GM18526 (cell line): ENCODE data around the gene CELSR1.

Source experiments
- POLR2A ChIP-seq: IDR thresholded peaks from 3 replicates; pipeline ENCODE4 v1.6.1; 2011; ENCODE audit not compliant: insufficient read length; ENCODE audit errors: extremely low read depth

CELSR1 gene

DNA sequence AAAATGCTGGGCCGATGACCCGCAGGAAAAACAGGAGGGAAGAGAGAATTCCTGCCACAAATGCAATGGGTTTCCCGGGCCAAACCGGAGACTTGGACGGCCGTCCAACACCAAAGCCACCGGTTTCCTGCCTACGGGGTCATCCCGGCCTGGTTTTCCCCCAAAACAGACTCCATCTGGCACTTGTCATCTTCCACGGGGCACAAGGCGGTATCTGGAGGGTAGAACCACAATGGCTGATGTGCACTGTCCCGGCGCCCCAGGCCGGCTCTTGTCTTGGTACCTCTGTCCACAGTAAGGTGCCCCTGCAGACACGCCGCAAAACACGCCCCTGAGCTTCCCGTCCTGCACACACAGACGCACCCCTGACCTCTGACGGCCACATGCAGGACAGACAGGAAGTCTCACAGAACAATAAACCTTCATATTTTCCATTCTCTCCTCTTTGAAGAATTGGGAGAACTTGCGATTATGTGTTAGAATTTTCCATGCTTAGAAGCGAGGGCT is 20.1 kb downstream of the CELSR1 start:
- TF ChIP-seq POLR2A = no peak

DNA sequence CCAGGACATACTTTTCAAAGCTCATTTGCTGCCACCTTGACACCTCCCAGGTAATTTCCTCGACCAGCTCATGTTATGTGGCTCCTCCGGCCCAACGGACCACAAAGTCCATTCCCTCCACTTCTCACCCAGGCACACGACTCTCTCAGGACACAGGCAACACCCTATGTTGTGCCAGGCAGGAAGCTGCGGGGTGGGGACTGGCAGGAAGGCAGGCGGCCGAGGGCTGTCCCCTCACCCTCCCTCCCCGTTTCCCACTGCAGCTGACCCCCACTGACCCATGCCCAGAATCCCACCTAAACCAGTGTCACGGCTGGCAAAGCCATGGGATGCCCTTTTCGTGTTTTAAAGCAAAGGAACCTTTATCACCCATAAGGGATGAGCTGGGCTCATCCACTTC is 20.8 kb downstream of the CELSR1 start:
- TF ChIP-seq POLR2A = no peak

- no peak for TF ChIP-seq POLR2A
These were observed 22.0 kb downstream of the CELSR1 start for GRCh38 chr22:46515208-46516111.

GRCh38 chr22:46514592-46515207 is 22.7 kb downstream of the CELSR1 start:
- TF ChIP-seq POLR2A = no peak

- TF ChIP-seq POLR2A = no peak
These were observed 23.4 kb downstream of the CELSR1 start for GRCh38 chr22:46513908-46514550.

GRCh38 chr22:46512683-46513082 is 24.7 kb downstream of the CELSR1 start:
- TF ChIP-seq POLR2A = no peak

- TF ChIP-seq POLR2A = no peak
These were observed 25.4 kb downstream of the CELSR1 start for GRCh38 chr22:46512039-46512370.

DNA sequence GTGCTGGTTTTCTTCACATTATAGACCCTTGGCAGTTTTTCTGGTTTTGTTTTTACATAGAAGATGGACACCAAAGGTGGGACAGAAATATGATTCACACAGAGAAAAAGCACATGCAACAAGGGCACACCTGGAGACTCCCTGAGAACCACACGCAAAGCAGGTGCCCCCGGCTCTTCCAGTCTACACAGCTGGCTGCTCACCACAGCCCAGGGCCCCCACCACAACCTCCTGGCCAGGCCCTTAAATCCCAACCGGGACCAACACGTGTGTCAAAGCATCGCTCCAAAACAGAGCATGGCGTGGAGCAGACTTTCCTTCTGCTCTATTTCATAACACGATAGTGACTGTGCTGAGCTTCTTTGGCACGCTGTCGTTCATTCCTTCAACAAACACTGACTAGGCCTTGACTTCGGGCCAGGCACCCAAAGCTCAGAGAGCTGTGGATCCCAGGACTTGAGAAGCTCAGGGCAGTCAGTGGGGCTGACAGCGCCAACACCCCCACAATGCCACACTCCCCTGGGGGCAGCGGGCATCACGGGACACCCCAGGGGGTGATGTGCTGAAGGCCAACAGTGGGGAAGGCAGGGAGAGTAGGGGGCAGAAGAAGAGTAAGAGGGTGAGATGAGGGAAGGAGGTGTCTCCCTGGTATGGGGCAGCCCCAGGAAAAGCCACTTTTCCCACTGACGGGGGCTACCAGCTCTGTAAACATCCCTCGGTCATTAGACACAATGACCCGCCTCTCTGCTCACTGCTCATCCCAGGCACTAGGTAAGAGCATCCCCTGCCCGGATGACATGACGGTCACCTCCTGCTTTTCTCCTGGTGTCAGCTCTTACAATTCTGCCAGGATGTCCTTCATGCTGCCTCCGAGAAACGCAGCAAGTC is 26.0 kb downstream of the CELSR1 start:
- no peak for TF ChIP-seq POLR2A

DNA sequence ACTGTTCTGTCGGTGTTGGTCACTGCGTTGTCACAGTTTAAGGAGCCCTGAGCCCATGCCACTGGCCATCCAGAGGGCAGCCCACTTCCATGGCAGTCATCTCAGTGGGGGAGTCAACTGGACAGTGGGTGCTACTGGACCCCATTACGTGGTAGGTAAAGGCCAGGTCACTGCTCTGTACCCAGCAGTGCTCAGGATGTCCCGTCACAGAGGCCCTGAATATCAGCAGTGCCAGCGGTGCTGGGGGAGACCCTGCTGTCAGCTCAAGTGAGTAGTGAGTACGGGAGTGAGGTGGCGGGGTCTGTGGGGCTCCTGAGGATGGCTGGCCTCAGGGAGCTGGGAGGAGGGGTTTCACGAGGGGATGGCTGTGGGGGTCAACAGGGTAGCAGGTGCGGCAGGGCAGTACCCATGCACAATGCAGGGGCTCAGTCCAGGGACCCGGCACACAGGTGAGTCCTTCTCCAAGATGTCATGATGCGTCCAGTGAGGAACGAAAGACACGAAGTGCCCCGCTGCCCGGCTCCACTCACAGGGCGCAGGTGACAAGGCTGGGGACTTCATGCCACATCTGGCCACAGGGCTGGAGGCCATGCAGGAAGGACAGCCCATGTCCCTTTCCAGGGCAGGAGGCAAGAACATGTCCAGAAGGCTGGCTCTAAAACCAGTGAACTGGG is 27.9 kb downstream of the CELSR1 start:
- no peak for TF ChIP-seq POLR2A

- no peak for TF ChIP-seq POLR2A
These were observed 28.9 kb downstream of the CELSR1 start for GRCh38 chr22:46508491-46508999.

DNA sequence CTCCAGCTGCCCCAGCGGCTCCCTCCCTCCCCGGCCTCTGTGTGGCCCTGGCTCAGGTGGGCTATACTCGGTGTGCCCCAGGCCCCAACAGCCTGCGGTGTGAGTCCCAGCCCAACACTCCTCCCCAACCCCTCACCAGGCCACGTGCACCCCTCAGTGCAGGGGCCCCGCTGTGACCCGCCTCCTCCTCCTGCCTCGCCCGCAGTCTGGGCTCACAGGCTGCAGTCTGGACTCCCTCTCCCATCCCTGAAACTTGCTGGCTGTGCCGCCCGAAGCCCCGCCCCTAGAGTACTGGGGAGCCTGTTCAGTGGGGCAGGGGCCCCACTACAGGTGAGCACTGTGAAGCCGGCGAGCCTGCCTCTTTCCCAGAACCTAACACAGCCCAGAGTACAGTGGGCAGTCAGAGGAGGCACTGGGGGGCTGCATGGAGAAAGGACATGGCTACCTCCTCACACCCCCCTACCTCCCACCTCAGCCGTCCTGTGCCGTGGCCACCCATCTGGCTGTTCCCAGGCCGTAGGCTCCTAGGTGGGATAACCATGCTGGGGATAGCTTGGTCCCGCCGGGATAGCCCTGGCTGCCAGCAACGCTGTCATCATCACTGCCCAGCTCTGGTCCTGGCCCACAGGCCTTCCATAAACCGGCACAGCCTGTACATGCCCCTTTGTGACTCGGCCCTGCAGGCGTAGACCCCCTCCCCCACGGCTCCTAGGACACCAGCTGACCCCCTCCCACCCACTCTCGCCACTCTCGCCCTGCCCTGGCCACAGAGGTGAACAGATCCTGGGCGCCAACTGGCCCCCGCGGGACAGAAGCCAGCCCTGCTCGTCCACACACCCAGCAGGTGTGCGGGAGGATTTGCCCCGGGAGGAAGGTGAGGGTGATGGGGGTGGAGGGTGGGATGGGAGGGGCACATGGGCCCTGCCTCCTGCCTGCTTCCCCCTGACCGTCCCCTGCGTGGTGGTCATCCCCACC is 29.7 kb downstream of the CELSR1 start:
- TF ChIP-seq POLR2A = no peak

GRCh38 chr22:46504584-46504983 is 32.8 kb downstream of the CELSR1 start:
- no peak for TF ChIP-seq POLR2A
